Measurements from ENCODE around the gene ADCK1.

The ADCK1 gene

DNA sequence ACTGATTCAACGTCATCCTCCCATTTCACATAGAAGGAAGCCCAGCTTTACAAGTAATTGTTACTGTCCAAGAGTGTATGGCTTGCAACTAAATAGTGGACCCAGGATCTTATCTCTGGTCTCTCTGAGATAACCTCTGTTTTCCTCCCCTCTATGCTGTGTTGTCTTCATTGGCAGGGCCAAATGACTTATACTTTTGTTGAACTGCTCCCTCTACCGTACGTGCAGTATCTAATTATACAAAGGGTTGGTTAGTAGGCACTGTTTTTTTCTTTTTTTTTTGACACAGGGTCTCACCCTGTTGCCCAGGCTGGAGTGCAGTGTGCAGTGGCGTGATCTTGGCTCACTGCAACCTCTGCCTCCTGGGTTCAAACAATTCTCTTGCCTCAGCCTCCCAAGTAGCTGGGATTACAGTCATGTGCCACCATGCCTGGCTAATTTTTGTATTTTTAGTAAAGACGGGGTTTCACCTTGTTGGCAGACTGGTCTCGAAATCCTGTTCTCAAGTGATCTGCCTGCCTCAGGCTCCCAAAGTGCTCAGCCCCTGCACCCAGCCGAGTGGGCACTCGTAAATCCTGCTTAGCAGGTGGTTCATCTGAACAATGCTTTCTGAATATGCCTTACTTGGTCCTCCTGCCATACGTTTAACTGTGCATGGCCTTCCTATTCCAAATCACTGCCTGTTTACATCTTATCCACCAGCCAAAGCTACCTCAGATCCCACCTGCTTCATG lies 162.1 kb downstream of the ADCK1 start:
- DNase-seq = no peak

GRCh38 chr14:77962731-77963520 lies 163.0 kb downstream of the ADCK1 start:
- no peak for DNase-seq

GRCh38 chr14:77964586-77964985 lies 164.7 kb downstream of the ADCK1 start:
- no peak for DNase-seq

GRCh38 chr14:77965050-77965449 lies 165.1 kb downstream of the ADCK1 start:
- no peak for DNase-seq

- DNase-seq = no peak
Observed at GRCh38 chr14:77965919-77966435, 166.1 kb downstream of the ADCK1 start.

DNA sequence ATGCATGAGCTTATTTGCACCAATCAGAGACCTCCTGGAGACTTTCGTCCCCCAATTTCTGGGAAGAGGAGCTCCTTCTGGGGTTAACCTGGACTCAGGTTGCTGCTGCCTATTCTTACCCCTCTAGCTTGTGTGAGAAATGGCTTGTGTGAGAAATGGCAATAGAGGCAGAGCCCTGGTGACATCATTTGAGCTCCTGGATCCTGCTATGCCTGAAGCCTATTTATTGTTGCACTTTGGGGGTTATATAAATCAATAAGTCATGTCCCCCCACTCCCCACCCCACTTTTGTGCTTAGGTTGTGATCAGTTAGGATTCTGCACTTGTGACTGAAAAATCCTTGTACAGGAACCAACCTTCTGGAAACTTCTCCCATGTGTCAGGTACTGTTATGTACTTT lies 167.2 kb downstream of the ADCK1 start:
- no peak for DNase-seq

- DNase-seq = no peak
Observed at GRCh38 chr14:77970646-77971045, 170.7 kb downstream of the ADCK1 start.

- DNase-seq = no peak
Observed at GRCh38 chr14:77973246-77973645, 173.3 kb downstream of the ADCK1 start.

- no peak for DNase-seq
Observed at GRCh38 chr14:77976591-77976990, 176.7 kb downstream of the ADCK1 start.

- no peak for DNase-seq
Observed at GRCh38 chr14:77979171-77979570, 179.3 kb downstream of the ADCK1 start.

DNA sequence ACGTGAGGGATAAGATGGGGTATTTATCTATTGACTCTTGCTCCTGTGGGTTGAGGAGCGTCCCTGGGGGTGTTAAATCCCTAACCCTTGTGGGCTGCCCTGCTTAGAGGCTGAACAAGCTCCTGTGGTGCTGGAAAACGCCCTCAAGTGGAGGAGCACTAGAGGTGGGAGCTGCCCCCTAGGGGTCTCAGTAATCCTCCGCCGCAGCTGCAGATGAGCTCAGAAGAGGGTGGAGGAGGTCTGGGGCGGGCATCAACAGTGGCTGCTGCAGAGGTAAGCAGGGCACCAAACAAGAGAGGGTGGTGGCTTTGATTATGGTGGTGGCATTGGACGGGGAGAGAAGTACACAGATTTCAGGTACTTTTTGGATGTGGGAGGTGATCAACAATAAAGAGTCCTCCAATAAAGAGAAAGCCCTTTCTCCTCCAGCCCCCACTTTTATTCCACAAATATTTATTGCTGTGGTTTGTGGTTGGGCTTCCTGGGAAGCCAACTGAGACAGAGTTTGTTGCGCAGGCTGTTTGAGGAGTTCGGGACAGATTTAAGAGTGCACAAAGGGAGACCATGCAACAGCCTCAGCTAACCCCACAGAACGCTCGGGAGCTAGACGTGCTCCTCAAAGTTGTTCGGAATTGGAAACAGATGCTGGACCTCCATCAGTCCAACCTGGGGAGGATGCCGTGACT lies 179.9 kb downstream of the ADCK1 start:
- DNase-seq = no peak

- no peak for DNase-seq
Observed at GRCh38 chr14:77980475-77981321, 180.8 kb downstream of the ADCK1 start.
